Measurements from ENCODE around the gene SPAG5. TPM values are rescaled to one million over a fixed set of nuclear protein-coding genes. Genes with fewer than 3 reads are reported as not detected.

SPAG5 gene
- total and polyA plus RNA-seq, 4 donors = 10.6 to 41.8 (median 12.8) TPM

DNA sequence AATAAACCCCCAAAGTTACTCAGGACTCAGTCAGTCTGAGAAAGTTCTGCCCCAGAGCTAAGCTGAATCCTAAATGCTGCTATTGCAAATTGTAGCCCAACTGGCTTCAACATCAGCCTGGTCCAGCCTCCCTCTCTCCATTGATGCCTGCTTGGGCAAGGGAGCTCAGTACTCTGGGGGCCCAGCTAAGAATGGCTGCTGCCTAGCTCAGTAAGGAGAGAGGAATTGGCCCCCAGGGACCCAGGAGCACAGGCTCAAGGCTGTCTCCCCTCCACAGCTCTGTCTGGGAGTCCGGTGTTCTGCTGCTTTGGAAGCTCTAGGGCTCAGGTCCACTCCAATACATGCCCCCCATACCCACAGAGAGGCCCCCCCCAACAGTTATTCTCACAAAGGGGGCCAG lies 48.0 kb downstream of the SPAG5 start:
- TF ChIP-seq FOXA2 (IDR thresholded peaks at IDR 0.05) = no peak
- TF ChIP-seq RXRA (IDR thresholded peaks at IDR 0.05) = no peak
- no peak for TF ChIP-seq SP1 (IDR thresholded peaks at IDR 0.05)
- no peak for TF ChIP-seq FOXA1 (IDR thresholded peaks at IDR 0.05)
- TF ChIP-seq JUND (IDR thresholded peaks at IDR 0.05) = no peak
- no peak for TF ChIP-seq RAD21 (IDR thresholded peaks at IDR 0.05)
- TF ChIP-seq EGR1 (IDR thresholded peaks at IDR 0.05; ENCODE audit: low read depth in 2 of 2) = no peak
- TF ChIP-seq MAX (IDR thresholded peaks at IDR 0.05) = no peak
- no peak for TF ChIP-seq HNF4G (IDR thresholded peaks at IDR 0.05)
- TF ChIP-seq REST (IDR thresholded peaks at IDR 0.05) = no peak
- TF ChIP-seq NR2F2 (IDR thresholded peaks at IDR 0.05) = no peak
- no peak for TF ChIP-seq GABPA (IDR thresholded peaks at IDR 0.05 in 1 of 2, conservative IDR thresholded peaks at IDR 0.05 in 1 of 2)
- no peak for TF ChIP-seq ZBTB33 (IDR thresholded peaks at IDR 0.05)
- Histone ChIP-seq H3K4me1 (ENCODE audit: control insufficient read depth in 4 of 4, insufficient read depth in 4 of 4, low read length in 3 of 4) (peaks cover 4 to 26% (median 20%) of the 10 kb centered on the region in 4 donors), H3K9ac (ENCODE audit: low read depth in 1 of 2, low read length in 2 of 2) (no peak overlapping the region), H3K9me3 (ENCODE audit: control insufficient read depth in 4 of 4, low read length in 3 of 4) (no peaks in the 10 kb centered on the region), H3K27me3 (ENCODE audit: control insufficient read depth in 4 of 4, insufficient read depth in 4 of 4, low read length in 3 of 4) (no peaks in the 10 kb centered on the region), H3K4me3 (ENCODE audit: low read depth in 1 of 3, low read length in 3 of 3) (no peak overlapping the region), H3K36me3 (ENCODE audit: control insufficient read depth in 4 of 4, insufficient read depth in 3 of 4, low read depth in 1 of 4, low read length in 3 of 4) (peaks cover 2 to 21% (median 12%) of the 10 kb centered on the region in 4 donors), H3K27ac (ENCODE audit: low read depth in 1 of 2, low read length in 2 of 2) (no peak overlapping the region)
- DNase-seq (ENCODE audit: low spot score) = no peak
- 98% methylated on average over 1 of the region's 1 CpG for WGBS

DNA sequence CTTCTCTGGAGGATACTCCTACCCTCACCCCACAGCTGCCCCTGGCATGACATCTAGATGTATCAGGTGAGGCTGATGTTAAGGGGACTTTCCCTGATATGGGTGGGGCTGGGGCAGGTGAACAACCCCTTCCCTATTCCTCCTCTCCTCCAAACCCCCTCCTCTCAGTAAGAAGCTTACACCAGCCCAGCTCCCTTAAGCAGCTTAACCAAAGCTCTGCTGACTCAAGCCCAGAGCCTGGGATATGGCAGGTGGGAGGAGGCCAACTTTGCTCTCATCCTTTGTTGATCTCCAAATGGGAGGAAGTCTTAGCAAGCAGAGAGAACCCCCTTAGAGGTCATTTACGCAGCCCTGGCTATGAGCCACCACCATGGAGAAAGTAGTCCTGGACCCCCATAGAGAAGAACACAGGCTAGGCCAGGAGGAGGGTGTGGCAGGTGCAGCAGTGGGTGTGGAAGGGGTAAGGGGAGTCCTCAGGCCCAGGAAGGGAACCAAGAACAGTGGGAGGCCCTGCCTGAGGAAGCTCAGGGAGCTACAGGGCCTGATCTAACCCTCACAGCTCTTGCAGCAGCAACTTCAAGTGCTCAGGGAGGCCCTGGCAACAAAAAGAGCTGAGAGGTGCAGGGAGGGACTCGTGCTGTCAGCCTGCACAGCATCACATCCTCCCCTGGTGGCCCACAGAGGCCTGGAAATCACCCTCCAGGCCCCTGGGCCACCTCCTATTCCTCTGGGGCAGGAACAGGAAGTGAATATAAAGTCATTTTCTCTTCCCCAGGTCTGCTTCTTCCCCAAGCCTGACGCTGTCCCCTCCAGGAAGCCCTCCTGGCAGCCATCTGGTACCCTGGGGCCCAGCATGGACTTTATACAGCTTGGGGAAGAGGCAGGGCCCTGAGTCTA lies 49.3 kb downstream of the SPAG5 start:
- no peak for DNase-seq (ENCODE audit: low spot score)
- WGBS = 83% methylated on average over 3 of the region's 3 CpGs
- TF ChIP-seq TAF1 (conservative IDR thresholded peaks at IDR 0.05) (no peak), REST (IDR thresholded peaks at IDR 0.05) (no peak), HNF4G (IDR thresholded peaks at IDR 0.05) (no peak), JUND (IDR thresholded peaks at IDR 0.05) (no peak), RAD21 (IDR thresholded peaks at IDR 0.05) (no peak), NR2F2 (IDR thresholded peaks at IDR 0.05) (no peak), ZBTB33 (IDR thresholded peaks at IDR 0.05) (no peak), RXRA (IDR thresholded peaks at IDR 0.05) (no peak), HNF4A (conservative IDR thresholded peaks at IDR 0.05) (no peak), CTCF (IDR thresholded peaks at IDR 0.05; ENCODE audit: low read depth, low read length, missing input control) (no peak)
- TF ChIP-seq, protein P1, sequence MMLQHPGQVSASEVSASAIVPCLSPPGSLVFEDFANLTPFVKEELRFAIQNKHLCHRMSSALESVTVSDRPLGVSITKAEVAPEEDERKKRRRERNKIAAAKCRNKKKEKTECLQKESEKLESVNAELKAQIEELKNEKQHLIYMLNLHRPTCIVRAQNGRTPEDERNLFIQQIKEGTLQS (IDR thresholded peaks at IDR 0.05) = no peak

More for the DNA sequence above, 49.3 kb downstream of the SPAG5 start:
- Histone ChIP-seq H3K27ac (ENCODE audit: low read depth in 1 of 2, low read length in 2 of 2) (no peak overlapping the region), H3K4me3 (ENCODE audit: low read depth in 1 of 3, low read length in 3 of 3) (no peak overlapping the region), H3K4me1 (ENCODE audit: control insufficient read depth in 4 of 4, insufficient read depth in 4 of 4, low read length in 3 of 4) (peaks cover 4 to 26% (median 20%) of the 10 kb centered on the region in 4 donors), H3K9me3 (ENCODE audit: control insufficient read depth in 4 of 4, low read length in 3 of 4) (no peaks in the 10 kb centered on the region), H3K36me3 (ENCODE audit: control insufficient read depth in 4 of 4, insufficient read depth in 3 of 4, low read depth in 1 of 4, low read length in 3 of 4) (peaks cover 0 to 9% (median 6%) of the 10 kb centered on the region in 4 donors), H3K27me3 (ENCODE audit: control insufficient read depth in 4 of 4, insufficient read depth in 4 of 4, low read length in 3 of 4) (no peaks in the 10 kb centered on the region), H3K9ac (ENCODE audit: low read depth in 1 of 2, low read length in 2 of 2) (no peak overlapping the region)

Measured in liver (tissue), 9 donors.